Activated CD8-positive, alpha-beta T cell treated with anti-CD3 and anti-CD28 coated beads, Interleukin-2, amount 10 ng/mL, durations not matched to agents 7 days and 5 days (primary cell): Measurements from ENCODE around the gene PPOX. TPM values are rescaled to one million over a fixed set of nuclear protein-coding genes. Genes with fewer than 3 reads are reported as not detected.
A peak's percentile ranks its signal among the peaks of the same experiment; 100 is the strongest.

Experiments used
- ATAC-seq: fragments of 150-1000 bp; cut with Tn5 transposase; one replicate; pipeline ENCODE4 v1.10.0; 2021; ENCODE audit warnings: moderate library complexity
- CTCF ChIA-PET: fragments of 350-600 bp; sonication (Branson Sonifier 250); formaldehyde crosslinking; loops from one replicate; lab custom pipeline; 2021; ENCODE audit warnings: antibody characterized with exemption; lab: Charles Lee
- POLR2A ChIA-PET: fragments of 350-600 bp; sonication (Branson Sonifier 250); formaldehyde crosslinking; loops from one replicate; lab custom pipeline; 2021; ENCODE audit warnings: antibody characterized with exemption; lab: Charles Lee
- DNase-seq: peaks from one replicate; pipeline ENCODE4 v3.0.0-alpha.2; 2020
- H3K27ac Mint-ChIP-seq: one replicate; pipeline ENCODE4 v1.8.0; 2021; ENCODE audit warnings: mild to moderate bottlenecking, mixed read lengths
- H3K27me3 Mint-ChIP-seq: one replicate; pipeline ENCODE4 v1.8.0; 2021; ENCODE audit warnings: low read depth, mixed read lengths
- H3K36me3 Mint-ChIP-seq: one replicate; pipeline ENCODE4 v1.8.0; 2021; ENCODE audit warnings: low read depth, mixed read lengths
- H3K4me1 Mint-ChIP-seq: one replicate; pipeline ENCODE4 v1.8.0; 2021; ENCODE audit warnings: low read depth, mixed read lengths
- H3K4me3 Mint-ChIP-seq: one replicate; pipeline ENCODE4 v1.8.0; 2021; ENCODE audit warnings: mild to moderate bottlenecking, mixed read lengths
- H3K9me3 Mint-ChIP-seq: one replicate; pipeline ENCODE4 v1.8.0; 2022; ENCODE audit warnings: mixed read lengths; ENCODE audit not compliant: insufficient read depth
- total RNA-seq, 2 experiments: library from RNA; stranded (reverse); gene quantifications; one replicate each; pipeline ENCODE4 v1.2.3, GENCODE V29; 2021

The PPOX gene
- total RNA-seq, 2 experiments from 2014 or later, result 37.7 to 38.5 TPM

- CTCF ChIA-PET, result interaction anchor here (0.7 to 1.7 kb wide), 12 partner anchors 9 to 250 kb away, joined by 3 to 16 read pairs (median 4); partner anchors contain the start of genes KLHDC9, NIT1, PFDN2 and UFC1
- ATAC-seq, result no peak
- DNase-seq, result peak; percentile 41
- Mint-ChIP-seq H3K4me1 (peaks cover 53% of the 10 kb centered on the region), H3K27me3 (no peaks in the 10 kb centered on the region), H3K36me3 (peaks cover 41% of the 10 kb centered on the region), H3K4me3 (no peak overlapping the region), H3K9me3 (no peaks in the 10 kb centered on the region), H3K27ac (no peak overlapping the region)
- POLR2A ChIA-PET, result interaction anchor here (1.0 to 4.3 kb wide), 12 partner anchors 9 to 86 kb away, joined by 3 to 28 read pairs (median 6); partner anchors contain the start of genes ARHGAP30, KLHDC9, NIT1 and PFDN2
Observed at GRCh38 chr1:161131523-161132409, 34.5 kb upstream of the PPOX start.

- ATAC-seq (peak; percentile 96), DNase-seq (peak; percentile 93)
- H3K4me3 Mint-ChIP-seq, result no peak within 1 kb of the TSS
- H3K4me1 Mint-ChIP-seq, result peaks cover 45% of the 10 kb centered on the region
- peaks cover 36% of the 10 kb centered on the region for H3K36me3 Mint-ChIP-seq
- no peak within 1 kb of the TSS for H3K27ac Mint-ChIP-seq
- ChIA-PET CTCF (interaction anchor here (0.7 to 1.7 kb wide), 15 partner anchors 11 to 405 kb away, joined by 3 to 16 read pairs (median 4); partner anchors contain the start of genes ARHGAP30, KLHDC9, NIT1 and PFDN2), POLR2A (interaction anchor here (0.6 to 4.3 kb wide), 13 partner anchors 8 to 94 kb away, joined by 3 to 28 read pairs (median 5); partner anchors contain the start of genes ARHGAP30, KLHDC9, NIT1 and PFDN2)
- no peaks in the 10 kb centered on the region for H3K27me3 Mint-ChIP-seq
- H3K9me3 Mint-ChIP-seq, result no peaks in the 10 kb centered on the region
Observed at GRCh38 chr1:161132410-161133219, 33.6 kb upstream of the PPOX start, which contains the start of gene DEDD. TSS of gene DEDD (minus strand) at chr1:161132667. CDS start at chr1:161124462, 8,205 bp downstream.

GRCh38 chr1:161133220-161133740, 32.9 kb upstream of the PPOX start:
- Mint-ChIP-seq H3K9me3 (no peaks in the 10 kb centered on the region), H3K27ac (no peak overlapping the region), H3K4me1 (peaks cover 39% of the 10 kb centered on the region), H3K27me3 (no peaks in the 10 kb centered on the region), H3K4me3 (no peak overlapping the region), H3K36me3 (peaks cover 29% of the 10 kb centered on the region)
- ChIA-PET CTCF (interaction anchor here (0.7 to 1.7 kb wide), 15 partner anchors 12 to 406 kb away, joined by 3 to 16 read pairs (median 4); partner anchors contain the start of genes ARHGAP30, KLHDC9, NIT1 and PFDN2), POLR2A (interaction anchor here (0.6 to 4.3 kb wide), 12 partner anchors 8 to 94 kb away, joined by 3 to 28 read pairs (median 6); partner anchors contain the start of genes ARHGAP30, KLHDC9, NIT1 and PFDN2)
- DNase-seq (no peak), ATAC-seq (peak; percentile 1)

GRCh38 chr1:161137881-161138280, 28.3 kb upstream of the PPOX start:
- H3K4me1 Mint-ChIP-seq, result peaks cover 9% of the 10 kb centered on the region
- no peak for ATAC-seq
- ChIA-PET POLR2A (interaction anchor here (0.6 to 2.1 kb wide), 4 partner anchors 9 to 16 kb away, joined by 3 to 9 read pairs (median 3); no protein-coding TSS in a partner anchor), CTCF (interaction anchor here (0.7 to 3.0 kb wide), 14 partner anchors 10 to 185 kb away, joined by 3 to 17 read pairs (median 4); partner anchors contain the start of genes ARHGAP30, KLHDC9, NIT1 and PFDN2)
- H3K36me3 Mint-ChIP-seq, result peaks cover 11% of the 10 kb centered on the region
- no peak overlapping the region for H3K4me3 Mint-ChIP-seq
- no peaks in the 10 kb centered on the region for H3K27me3 Mint-ChIP-seq
- H3K27ac Mint-ChIP-seq, result no peak overlapping the region
- no peaks in the 10 kb centered on the region for H3K9me3 Mint-ChIP-seq
- DNase-seq, result no peak

GRCh38 chr1:161138431-161138830, 27.8 kb upstream of the PPOX start:
- peaks cover 9% of the 10 kb centered on the region for H3K4me1 Mint-ChIP-seq
- no peaks in the 10 kb centered on the region for H3K27me3 Mint-ChIP-seq
- H3K9me3 Mint-ChIP-seq, result no peaks in the 10 kb centered on the region
- DNase-seq, result no peak
- no peak for ATAC-seq
- CTCF ChIA-PET, result interaction anchor here (0.7 to 3.0 kb wide), 13 partner anchors 9 to 186 kb away, joined by 3 to 13 read pairs (median 4); partner anchors contain the start of genes ARHGAP30, KLHDC9, PPOX and TOMM40L
- POLR2A ChIA-PET, result interaction anchor here (0.6 to 2.1 kb wide), 5 partner anchors 9 to 70 kb away, joined by 3 to 9 read pairs (median 4); no protein-coding TSS in a partner anchor
- no peak overlapping the region for H3K4me3 Mint-ChIP-seq
- H3K27ac Mint-ChIP-seq, result peak overlapping the region; percentile 57
- H3K36me3 Mint-ChIP-seq, result peaks cover 11% of the 10 kb centered on the region

GRCh38 chr1:161139766-161140165, 26.5 kb upstream of the PPOX start:
- ATAC-seq (peak; percentile 70), DNase-seq (peak; percentile 64)
- ChIA-PET CTCF (interaction anchor here (0.7 to 3.0 kb wide), 8 partner anchors 9 to 143 kb away, joined by 3 to 13 read pairs (median 4); partner anchors contain the start of genes ARHGAP30, KLHDC9, NIT1 and PFDN2), POLR2A (interaction anchor here (0.6 to 1.5 kb wide), 3 partner anchors 69 to 83 kb away, joined by 3 to 6 read pairs (median 4); no protein-coding TSS in a partner anchor)
- Mint-ChIP-seq H3K27me3 (no peaks in the 10 kb centered on the region), H3K27ac (no peak overlapping the region), H3K4me1 (peaks cover 9% of the 10 kb centered on the region), H3K36me3 (peaks cover 11% of the 10 kb centered on the region), H3K4me3 (no peak overlapping the region), H3K9me3 (no peaks in the 10 kb centered on the region)

- Mint-ChIP-seq H3K36me3 (peaks cover 4% of the 10 kb centered on the region), H3K9me3 (no peaks in the 10 kb centered on the region), H3K27me3 (no peaks in the 10 kb centered on the region), H3K4me1 (peaks cover 5% of the 10 kb centered on the region), H3K27ac (no peak overlapping the region), H3K4me3 (no peak overlapping the region)
- no peak for ATAC-seq
- POLR2A ChIA-PET, result interaction anchor here (1.5 kb wide), 2 partner anchors 8 to 70 kb away, joined by 6 read pairs; partner anchors contain the start of gene DEDD
- CTCF ChIA-PET, result interaction anchor here (1.0 to 2.5 kb wide), 8 partner anchors 10 to 144 kb away, joined by 3 to 6 read pairs (median 4); partner anchors contain the start of genes ARHGAP30 and KLHDC9
- DNase-seq, result no peak
Observed at GRCh38 chr1:161140755-161141400, 25.3 kb upstream of the PPOX start.

GRCh38 chr1:161145832-161146231, 20.4 kb upstream of the PPOX start:
- CTCF ChIA-PET, result interaction anchor here (1.1 kb wide), 1 partner anchor 11 kb away, joined by 3 read pairs; no protein-coding TSS in a partner anchor
- Mint-ChIP-seq H3K4me1 (no peaks in the 10 kb centered on the region), H3K27ac (no peak overlapping the region), H3K4me3 (no peak overlapping the region), H3K36me3 (no peaks in the 10 kb centered on the region), H3K27me3 (no peaks in the 10 kb centered on the region), H3K9me3 (no peaks in the 10 kb centered on the region)
- POLR2A ChIA-PET, result no interaction called here
- ATAC-seq (no peak), DNase-seq (no peak)

GRCh38 chr1:161153176-161153575, 13.1 kb upstream of the PPOX start:
- Mint-ChIP-seq H3K27ac (peak overlapping the region; percentile 100), H3K4me3 (peak overlapping the region; percentile 88), H3K27me3 (no peaks in the 10 kb centered on the region), H3K9me3 (no peaks in the 10 kb centered on the region), H3K4me1 (peaks cover 21% of the 10 kb centered on the region), H3K36me3 (peaks cover 20% of the 10 kb centered on the region)
- ChIA-PET CTCF (interaction anchor here (0.8 to 3.1 kb wide), 7 partner anchors 13 to 138 kb away, joined by 3 to 38 read pairs (median 4); partner anchors contain the start of genes B4GALT3, DEDD, PPOX and TOMM40L), POLR2A (interaction anchor here (0.6 to 6.3 kb wide), 14 partner anchors 9 to 107 kb away, joined by 3 to 51 read pairs (median 6); partner anchors contain the start of genes ARHGAP30, B4GALT3, DEDD and NDUFS2)
- DNase-seq (no peak), ATAC-seq (no peak)
